Thyroid gland (tissue), 4 donors: ENCODE measurements around the gene SULT6B1. TPM values are rescaled to one million over a fixed set of nuclear protein-coding genes. Genes with fewer than 3 reads are reported as not detected.

ENCODE experiments used
- DNase-seq, 2 donors: peaks; one replicate each; pipeline ENCODE4 v3.0.0-alpha.2; 2019
- H3K27ac ChIP-seq, 3 donors: fragments of 200-600 bp; sonication (generic); 1 replicate in 2 of 3; 2 replicates in 1 of 3; pipeline ENCODE4 v1.5.1; 2016 to 2019; ENCODE audit warnings: mild to moderate bottlenecking in 1 of 3, moderate library complexity in 1 of 3
- H3K27me3 ChIP-seq: fragments of 200-600 bp; sonication (generic); one replicate; pipeline ENCODE4 v1.5.1; 2019
- H3K36me3 ChIP-seq, 2 donors: fragments of 200-600 bp; sonication (generic); one replicate each; pipeline ENCODE4 v1.5.1; 2016 to 2019
- H3K4me1 ChIP-seq, 2 donors: fragments of 200-600 bp; sonication (generic); one replicate each; pipeline ENCODE4 v1.5.1; 2017 to 2019
- H3K4me3 ChIP-seq, 3 donors: fragments of 200-600 bp; sonication (generic); replicated peaks in 1 of 3; 1 replicate in 2 of 3; 2 replicates in 1 of 3; pipeline ENCODE4 v1.5.1; 2016; ENCODE audit warnings: mild to moderate bottlenecking in 1 of 3
- H3K9me3 ChIP-seq: fragments of 200-600 bp; sonication (generic); one replicate; pipeline ENCODE4 v1.5.1; 2017
- CTCF ChIP-seq, 6 experiments: fragments of 200-600 bp in 3 of 6; fragments of 450-650 bp in 3 of 6; sonication (generic) in 3 of 6; IDR thresholded peaks; one replicate each; pipeline ENCODE4 v1.5.1; 2016 to 2019; ENCODE audit warnings: antibody characterized with exemption in 6 of 6, mild to moderate bottlenecking in 2 of 6, inconsistent platforms in 1 of 6, moderate library complexity in 1 of 6
- POLR2A ChIP-seq, 2 donors: fragments of 450-650 bp; IDR thresholded peaks; one replicate each; pipeline ENCODE4 v1.6.1; 2017; ENCODE audit warnings: antibody characterized with exemption in 2 of 2, mild to moderate bottlenecking in 2 of 2, moderate library complexity in 1 of 2
- WGBS, 2 donors: methylation state at CpG; one replicate each; pipeline ENCODE4 v1.1.5; 2017; 5-methylcytosine and 5-hydroxymethylcytosine counted together
- intact Hi-C: fragments of 100-400 bp; cut with DNase I; formaldehyde crosslinking; loops from one replicate; pipeline ENCODE4 v1.15.1; 2023
- total RNA-seq, 4 donors: library from RNA; depleted of rRNA; stranded (reverse); fragments of >200 nt; gene quantifications; one replicate each; pipeline ENCODE4 v1.2.3, GENCODE V29; 2016

SULT6B1 gene
- total RNA-seq, 4 donors from 2014 or later = not detected

GRCh38 chr2:37142546-37142945 is 45.9 kb downstream of the SULT6B1 start:
- H3K36me3 ChIP-seq = peaks cover 36 to 45% of the 10 kb centered on the region in 2 donors

GRCh38 chr2:37132914-37133313 is 55.6 kb downstream of the SULT6B1 start:
- intact Hi-C loops = no loop called here
- DNase-seq = no peak
- no peaks in the 10 kb centered on the region for H3K9me3 ChIP-seq
- TF ChIP-seq CTCF (IDR thresholded peaks at IDR 0.05) (no peak), POLR2A (IDR thresholded peaks at IDR 0.05) (no peak)
- no peak overlapping the region for H3K4me3 ChIP-seq
- 98 to 99% methylated on average over 6 of the region's 6 CpGs for WGBS, 2 donors
- no peaks in the 10 kb centered on the region for H3K4me1 ChIP-seq
- no peaks in the 10 kb centered on the region for H3K27me3 ChIP-seq
- no peak overlapping the region for H3K27ac ChIP-seq
- peaks cover 41 to 45% of the 10 kb centered on the region in 2 donors for H3K36me3 ChIP-seq

More at GRCh38 chr2:37142546-37142945, 45.9 kb downstream of the SULT6B1 start:
- TF ChIP-seq CTCF (IDR thresholded peaks at IDR 0.05) = no peak
- TF ChIP-seq POLR2A (IDR thresholded peaks at IDR 0.05) = no peak
- H3K9me3 ChIP-seq = no peaks in the 10 kb centered on the region
- intact Hi-C loops = no loop called here
- no peaks in the 10 kb centered on the region for H3K27me3 ChIP-seq
- no peak for DNase-seq
- no peaks in the 10 kb centered on the region for H3K4me1 ChIP-seq
- H3K27ac ChIP-seq = no peak overlapping the region
- no peak overlapping the region for H3K4me3 ChIP-seq

DNA sequence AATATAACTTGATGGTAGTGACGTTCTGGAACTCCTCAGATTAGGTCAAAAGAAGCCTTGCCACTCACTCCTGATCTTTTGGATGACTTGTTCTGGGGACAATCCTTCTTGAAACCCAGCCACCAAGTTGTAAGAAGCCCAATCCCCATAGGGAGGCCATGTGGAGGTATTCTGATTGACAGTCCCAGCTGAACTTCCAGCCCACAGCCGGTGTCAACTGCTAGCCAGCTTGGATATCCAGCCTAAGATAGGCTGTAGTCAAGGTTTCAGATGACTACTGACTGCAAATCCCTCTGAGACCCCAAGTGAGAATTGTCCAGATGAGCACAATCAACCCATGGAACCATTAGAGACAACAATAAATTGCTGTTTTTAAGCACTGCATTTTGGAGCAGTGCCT is 63.1 kb downstream of the SULT6B1 start:
- intact Hi-C loops = no loop called here
- 97 to 100% methylated on average over 2 of the region's 2 CpGs for WGBS, 2 donors
- H3K27ac ChIP-seq = no peak overlapping the region
- no peaks in the 10 kb centered on the region for H3K9me3 ChIP-seq
- DNase-seq = no peak
- TF ChIP-seq POLR2A (IDR thresholded peaks at IDR 0.05) (no peak), CTCF (IDR thresholded peaks at IDR 0.05) (no peak)
- no peaks in the 10 kb centered on the region for H3K4me1 ChIP-seq
- H3K27me3 ChIP-seq = no peaks in the 10 kb centered on the region
- H3K36me3 ChIP-seq = peaks cover 15 to 29% of the 10 kb centered on the region in 2 donors
- H3K4me3 ChIP-seq = no peak overlapping the region

DNA sequence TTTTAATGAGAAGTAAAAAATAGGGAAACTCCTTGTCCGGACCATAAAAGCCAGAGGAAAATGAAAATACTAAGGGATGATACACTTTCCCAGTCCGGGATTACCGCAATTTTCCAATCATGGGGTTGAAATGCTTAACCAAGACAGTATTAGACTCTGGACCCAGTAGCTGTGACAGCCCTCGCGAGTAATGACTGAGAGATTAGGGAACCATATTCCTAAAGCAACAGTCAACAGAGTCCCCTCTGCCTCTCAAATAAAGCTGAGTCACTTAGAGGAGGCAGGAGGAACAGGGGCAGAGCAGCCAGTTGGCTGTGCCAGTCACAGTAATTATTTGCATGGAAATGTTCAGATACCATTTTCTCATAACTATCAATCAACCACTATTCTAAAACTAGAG is 69.3 kb downstream of the SULT6B1 start:
- H3K27ac ChIP-seq = no peak overlapping the region
- H3K36me3 ChIP-seq = peaks cover 16 to 40% of the 10 kb centered on the region in 2 donors
- H3K9me3 ChIP-seq = no peaks in the 10 kb centered on the region
- intact Hi-C loops = no loop called here
- H3K27me3 ChIP-seq = no peaks in the 10 kb centered on the region
- DNase-seq = no peak
- no peak for TF ChIP-seq CTCF (IDR thresholded peaks at IDR 0.05)
- no peak for TF ChIP-seq POLR2A (IDR thresholded peaks at IDR 0.05)
- H3K4me3 ChIP-seq = no peak overlapping the region
- H3K4me1 ChIP-seq = no peaks in the 10 kb centered on the region
- WGBS, 2 donors = 94 to 99% methylated on average over 5 of the region's 5 CpGs

Other genes with a start within 250 kb of the SULT6B1 start
- 10 to 100 TPM; 14.9 to 18.5 (median 16.1) TPM for gene STRN, start 222.1 kb downstream of the SULT6B1 start, total RNA-seq
- 10 to 100 TPM; 34.3 to 52.7 (median 44.5) TPM for gene HEATR5B, start 104.3 kb downstream of the SULT6B1 start, total RNA-seq
- 10 to 100 TPM in 1 of 4 donors, 1 to 10 TPM in 3; 6.2 to 10.6 (median 8.7) TPM for gene GPATCH11, start 104.2 kb downstream of the SULT6B1 start, total RNA-seq
- gene EIF2AK2, start 31.7 kb downstream of the SULT6B1 start, total RNA-seq = 10 to 100 TPM; 28.6 to 41.7 (median 31.0) TPM
- 10 to 100 TPM; 21.0 to 34.2 (median 29.3) TPM for gene CEBPZOS, start 7.8 kb upstream of the SULT6B1 start, total RNA-seq
- gene CEBPZ, start 42.9 kb upstream of the SULT6B1 start, total RNA-seq = 10 to 100 TPM; 31.4 to 46.1 (median 34.5) TPM
- gene NDUFAF7, start 43.0 kb upstream of the SULT6B1 start, total RNA-seq = 10 to 100 TPM; 11.5 to 23.1 (median 19.1) TPM
- 10 to 100 TPM; 31.3 to 45.2 (median 42.2) TPM for gene PRKD3, start 136.2 kb upstream of the SULT6B1 start, total RNA-seq
- 1 to 10 TPM; 1.0 to 6.0 (median 4.3) TPM for gene QPCT, start 156.0 kb upstream of the SULT6B1 start, total RNA-seq